ENCODE data around the gene SSB. TPM values are rescaled to one million over a fixed set of nuclear protein-coding genes. Genes with fewer than 3 reads are reported as not detected.

Gene SSB
- total and polyA plus RNA-seq, 2 of the 13 experiments (the other 11 are each of a cell fraction or from before 2014, with no cell fraction given) = 109 to 208 TPM

- TF ChIP-seq ERF (CRISPR knock-in tag; IDR thresholded peaks at IDR 0.05) = no peak
- no peak for TF ChIP-seq ZNF354B (CRISPR knock-in tag; IDR thresholded peaks at IDR 0.05)
- 0 out of 2 replicates have a peak, but pooled peaks have one; percentile 46 for TF ChIP-seq ZNF543 (CRISPR knock-in tag; IDR thresholded peaks at IDR 0.05)
- TF ChIP-seq ZNF761 (CRISPR knock-in tag; conservative IDR thresholded peaks at IDR 0.05) = 0 out of 2 replicates have a peak, but pooled peaks have one; percentile 27
- no peak for TF ChIP-seq NCOA5 (CRISPR knock-in tag; IDR thresholded peaks at IDR 0.05)
- TF ChIP-seq ZNF407 (CRISPR knock-in tag; IDR thresholded peaks at IDR 0.05; ENCODE audit: not compliant biosample characterization) = no peak
- peak; percentile 67; the same call in 1 of the 2 replicates for TF ChIP-seq ZBTB33 (CRISPR knock-in tag; IDR thresholded peaks at IDR 0.05)
- TF ChIP-seq ZNF549 (CRISPR knock-in tag; IDR thresholded peaks at IDR 0.05) = no peak
- no peak for TF ChIP-seq DMAP1 (CRISPR knock-in tag; IDR thresholded peaks at IDR 0.05)
- no peak for TF ChIP-seq HNRNPL (IDR thresholded peaks at IDR 0.05; ENCODE audit: low read depth, low read length)
- no peak for TF ChIP-seq NFIB (CRISPR knock-in tag; IDR thresholded peaks at IDR 0.05; ENCODE audit: borderline replicate concordance)
Measured at GRCh38 chr2:169839954-169840746, 41.5 kb downstream of the SSB start (continued).

Measured in HepG2 (cell line).